Measurements from ENCODE around the gene TNIP3.

- TF ChIP-seq CTCF (IDR thresholded peaks at IDR 0.05; ENCODE audit: insufficient read depth, low read depth, low read length) = no peak
- no peak for TF ChIP-seq EZH2 (IDR thresholded peaks at IDR 0.05; ENCODE audit: insufficient read depth, low read length)
Observed at GRCh38 chr4:121165206-121165605, 1.1 kb upstream of the TNIP3 start.
